ENCODE measurements around the gene PTK7. TPM values are rescaled to one million over a fixed set of nuclear protein-coding genes. Genes with fewer than 3 reads are reported as not detected.
"Not testable (repeated sequence)": the region's sequence is repeated elsewhere in the genome, so short reads cannot be mapped to it uniquely, and the experiment has no call there.

PTK7 gene
- polyA plus RNA-seq, 4 donors = 234 to 249 (median 244) TPM

GRCh38 chr6:43053545-43054205 is 22.4 kb upstream of the PTK7 start, which contains the start of gene CUL7:
Gene CUL7, minus strand, starts transcription at chr6:43053851. Its CDS starts 1,063 bp downstream, at chr6:43052788.
- DNase-seq (ENCODE audit: low read depth in 4 of 4, low spot score in 3 of 4) = peak; percentile 83 to 89 (median 86)

DNA sequence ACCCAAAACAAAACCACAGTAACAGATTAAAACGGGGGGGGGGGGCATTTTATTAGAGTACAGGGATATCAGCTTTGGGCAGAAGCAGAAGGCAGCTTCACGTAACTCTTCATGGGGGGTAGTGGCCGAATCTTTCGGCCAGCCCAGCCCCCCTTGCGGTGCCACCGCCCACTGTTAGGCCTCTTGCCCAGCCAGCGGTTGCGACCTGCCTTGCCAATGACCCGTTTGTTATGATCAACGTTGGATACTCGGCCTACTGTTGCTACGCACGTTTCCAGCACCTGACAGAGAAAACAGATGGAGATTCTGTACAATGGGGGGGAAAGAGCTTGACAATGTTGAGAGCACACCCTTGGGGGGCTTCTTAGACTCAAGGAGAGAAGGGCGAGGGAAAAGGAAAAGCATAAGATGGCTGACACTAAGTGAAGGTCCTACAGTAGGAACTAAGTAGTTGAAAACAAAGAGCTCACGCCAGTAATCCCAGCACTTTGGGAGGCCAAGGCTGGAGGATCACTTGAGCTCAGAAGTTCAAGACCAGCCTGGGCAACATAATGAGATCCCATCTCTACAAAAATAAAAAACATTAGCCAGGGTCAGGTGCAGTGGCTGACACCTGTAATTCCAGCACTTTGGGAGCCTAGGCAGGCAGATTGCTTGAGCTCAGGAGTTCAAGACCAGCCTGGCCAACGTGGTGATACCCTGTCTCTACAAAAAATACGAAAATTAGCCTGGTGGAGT is 21.7 kb upstream of the PTK7 start:
- no peak for DNase-seq (ENCODE audit: low read depth in 4 of 4, low spot score in 3 of 4)

- DNase-seq (ENCODE audit: low read depth in 4 of 4, low spot score in 3 of 4) = no peak
These were observed 20.1 kb upstream of the PTK7 start for GRCh38 chr6:43055966-43056365.

GRCh38 chr6:43058531-43058930 is 17.6 kb upstream of the PTK7 start:
- no peak for DNase-seq (ENCODE audit: low read depth in 4 of 4, low spot score in 3 of 4)

- DNase-seq (ENCODE audit: low read depth in 4 of 4, low spot score in 3 of 4) = peak; percentile 94 to 99 (median 98)
These were observed 16.7 kb upstream of the PTK7 start, which contains the start of the genes KLC4 and MRPL2 for GRCh38 chr6:43059168-43060033. Gene KLC4, plus strand, starts transcription at chr6:43059631. Its CDS starts 1,705 bp downstream, at chr6:43061336. Gene MRPL2, minus strand, starts transcription at chr6:43059434. Its CDS starts 53 bp downstream, at chr6:43059381.

DNA sequence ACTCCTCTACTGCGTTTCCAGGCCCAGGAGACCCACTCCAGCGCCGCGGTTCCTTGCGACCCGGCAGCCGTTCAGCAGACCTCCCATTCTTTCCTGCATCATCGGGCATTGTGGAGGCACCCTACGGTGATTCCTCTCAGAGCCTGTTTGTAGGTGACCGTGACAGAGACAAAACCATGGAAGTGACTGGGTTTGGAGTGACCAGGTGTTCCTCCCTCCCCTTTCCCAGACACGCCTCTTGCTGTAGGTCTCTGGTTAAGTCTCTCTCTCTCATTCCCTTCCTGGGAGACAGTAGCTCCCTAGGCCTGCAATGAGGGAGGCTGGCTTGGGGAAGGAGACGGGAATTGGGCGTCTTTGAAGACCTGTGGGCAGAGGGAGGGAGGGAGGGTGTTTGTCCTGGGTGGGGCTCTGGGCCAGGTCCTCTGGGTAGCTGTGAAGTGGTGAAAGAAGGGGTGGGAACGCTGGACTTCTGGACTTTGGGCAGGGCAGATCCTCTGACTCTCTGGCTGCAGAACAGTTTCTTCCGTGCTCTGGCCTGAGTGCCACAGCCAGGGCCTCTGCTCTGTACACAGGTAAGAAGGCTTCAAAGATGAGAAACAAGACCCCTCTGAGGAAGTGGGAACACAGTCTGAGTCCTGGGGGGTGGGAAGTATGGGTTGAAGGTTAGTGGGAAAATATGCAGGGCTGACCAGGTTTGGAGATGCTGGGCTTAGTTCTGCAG is 15.9 kb upstream of the PTK7 start:
- no peak for DNase-seq (ENCODE audit: low read depth in 4 of 4, low spot score in 3 of 4)

GRCh38 chr6:43060755-43061633 is 15.1 kb upstream of the PTK7 start:
- DNase-seq (ENCODE audit: low read depth in 4 of 4, low spot score in 3 of 4) = no peak

DNA sequence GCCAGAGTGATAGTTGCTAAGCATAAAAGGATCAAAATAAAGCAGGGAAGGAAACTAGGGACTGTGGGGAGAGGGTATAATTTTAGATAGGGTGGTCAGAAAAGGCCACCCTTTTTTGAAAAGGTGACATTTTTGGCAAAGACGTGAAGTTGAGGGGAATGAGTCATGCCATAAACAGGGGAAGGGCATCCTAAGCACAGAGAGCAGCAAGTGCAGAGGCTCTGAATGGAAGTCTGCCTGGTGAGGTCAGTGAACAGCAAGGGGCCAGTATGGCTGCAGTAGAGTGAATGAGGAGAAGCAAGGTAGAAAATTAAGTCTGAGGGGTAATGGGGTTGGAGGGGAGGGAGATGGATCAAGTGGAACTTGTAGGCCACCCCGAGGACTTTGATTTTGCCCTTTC is 14.3 kb upstream of the PTK7 start:
- no peak for DNase-seq (ENCODE audit: low read depth in 4 of 4, low spot score in 3 of 4)

- no peak for DNase-seq (ENCODE audit: low read depth in 4 of 4, low spot score in 3 of 4)
These were observed 13.3 kb upstream of the PTK7 start for GRCh38 chr6:43062818-43063217.

GRCh38 chr6:43070028-43070632 is 6.0 kb upstream of the PTK7 start:
- peak in 1 of 4 donors; percentile 41 for DNase-seq (ENCODE audit: low read depth in 4 of 4, low spot score in 3 of 4)

DNA sequence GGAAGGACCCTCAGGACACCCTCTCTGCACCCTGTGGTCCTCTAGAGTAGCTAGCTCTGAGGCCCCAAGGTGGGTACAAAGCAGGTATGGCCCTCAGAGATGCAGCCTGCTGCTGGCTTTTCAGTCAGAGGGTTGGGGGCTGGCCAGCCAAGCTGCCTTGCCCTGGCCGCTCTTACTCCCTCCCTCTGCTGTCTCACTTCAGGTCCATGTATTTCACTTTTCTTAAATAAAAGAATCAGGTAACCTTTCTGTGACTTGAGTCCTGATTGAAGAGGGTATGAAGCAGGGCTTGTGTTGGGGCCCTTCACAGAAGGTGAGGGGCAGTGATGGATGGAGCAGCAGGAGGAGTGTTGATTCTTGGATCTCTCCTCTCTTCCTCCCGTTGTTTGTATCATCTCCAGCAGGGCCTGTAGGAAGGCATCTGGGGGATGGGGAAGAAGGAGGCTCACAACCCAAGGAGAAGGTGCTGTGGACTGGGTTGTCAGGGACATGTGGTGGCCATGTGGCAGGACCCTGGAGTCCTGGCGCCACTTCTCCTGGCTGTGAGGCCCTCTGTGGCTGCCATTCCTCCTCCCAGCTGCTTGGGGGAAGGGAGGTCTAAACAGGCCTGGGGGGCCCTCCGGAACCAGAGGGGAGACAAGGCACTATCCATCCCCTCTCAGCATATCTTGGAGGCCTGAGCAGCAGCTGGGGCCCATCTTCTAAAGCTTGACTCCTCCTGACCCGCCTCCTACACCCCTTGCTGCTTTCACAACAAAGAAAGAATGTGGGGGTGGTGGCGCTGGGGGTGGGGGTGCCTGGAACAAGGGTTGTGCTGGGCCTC is 1.1 kb upstream of the PTK7 start:
- no peak for DNase-seq (ENCODE audit: low read depth in 4 of 4, low spot score in 3 of 4)

DNA sequence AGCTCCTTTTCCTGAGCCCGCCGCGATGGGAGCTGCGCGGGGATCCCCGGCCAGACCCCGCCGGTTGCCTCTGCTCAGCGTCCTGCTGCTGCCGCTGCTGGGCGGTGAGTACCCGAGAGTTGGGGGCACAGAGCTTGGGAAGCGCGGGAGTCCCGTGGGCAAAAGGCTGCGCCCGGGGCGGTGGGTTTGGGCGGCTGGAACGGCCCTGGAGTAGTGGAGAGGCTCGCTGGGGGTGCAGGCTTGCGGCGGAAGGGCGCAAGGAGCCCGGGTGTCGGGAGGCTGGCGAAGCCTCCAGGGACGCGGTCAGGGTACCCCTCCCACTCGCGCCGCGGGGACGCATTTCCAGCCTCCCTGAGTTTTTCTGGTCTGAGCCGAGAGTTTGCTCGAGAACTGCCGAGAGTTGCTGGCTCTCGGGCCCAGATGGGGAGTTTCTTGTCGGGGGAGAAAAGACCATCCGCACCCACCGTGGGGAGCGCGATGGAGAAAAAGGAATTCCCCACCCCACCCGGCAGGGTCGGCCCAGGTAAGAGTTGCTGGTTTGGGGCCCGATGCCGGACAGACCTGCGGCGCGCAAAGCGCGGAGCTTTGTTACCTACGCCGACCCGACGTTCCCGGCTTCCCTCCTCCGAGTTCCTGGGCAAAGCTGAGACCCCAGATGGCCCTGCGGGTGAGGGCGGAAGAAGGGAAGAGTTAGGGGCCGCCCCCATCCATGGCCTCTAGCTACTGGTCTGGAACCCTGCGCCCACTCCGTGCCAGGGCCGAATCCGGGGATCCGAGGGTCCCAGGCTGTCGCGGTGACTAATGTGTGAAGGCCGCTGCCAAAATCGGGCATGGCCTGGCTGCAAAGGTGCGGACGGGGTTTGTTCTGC is 584 bp downstream of the PTK7 start:
- DNase-seq (ENCODE audit: low read depth in 4 of 4, low spot score in 3 of 4) = no peak

DNA sequence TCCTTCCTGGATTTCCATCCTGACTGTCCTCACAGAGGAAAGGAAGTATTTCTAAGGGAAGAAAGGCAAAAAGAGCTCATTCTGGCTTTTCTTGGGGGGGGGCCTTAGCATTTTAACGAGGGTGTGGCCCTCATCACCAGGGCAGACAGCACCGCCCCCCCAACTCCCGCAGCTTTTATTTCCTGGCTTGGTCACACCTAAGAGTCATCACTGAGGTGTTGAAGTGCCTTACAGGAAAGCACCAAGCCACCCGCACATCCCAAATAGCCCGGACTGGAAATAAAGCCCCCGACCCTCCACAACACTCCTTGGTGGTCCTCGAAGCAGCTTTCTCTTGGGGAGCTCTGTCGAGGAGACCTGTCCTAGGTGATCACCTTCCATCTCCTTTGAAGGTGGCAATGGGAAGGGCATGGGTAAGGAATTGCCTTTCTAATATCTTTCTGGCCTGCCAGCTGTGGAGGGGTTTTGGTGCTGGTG is 1.3 kb downstream of the PTK7 start:
- no peak for DNase-seq (ENCODE audit: low read depth in 4 of 4, low spot score in 3 of 4)

- no peak for DNase-seq (ENCODE audit: low read depth in 4 of 4, low spot score in 3 of 4)
These were observed 1.9 kb downstream of the PTK7 start for GRCh38 chr6:43077981-43078511.

DNA sequence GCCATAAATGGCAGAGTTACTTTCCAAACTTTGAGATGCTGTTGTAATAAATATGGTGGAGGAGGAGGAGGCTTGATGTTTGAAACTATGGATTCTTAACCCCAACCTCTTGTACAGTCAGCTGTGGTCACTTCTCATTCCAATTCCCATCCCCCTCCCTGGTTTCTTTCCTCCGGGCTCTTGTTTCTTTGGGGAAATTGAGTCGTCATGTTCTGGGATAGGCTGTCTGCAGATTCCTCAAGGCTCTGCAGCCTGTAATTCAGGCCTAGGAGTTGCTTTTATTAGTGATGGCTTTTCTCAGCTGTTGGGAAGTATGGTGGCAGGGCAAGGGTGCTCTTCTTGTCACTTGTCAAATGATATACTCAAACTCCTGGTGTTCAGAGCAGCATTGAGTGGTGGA is 2.6 kb downstream of the PTK7 start:
- DNase-seq (ENCODE audit: low read depth in 4 of 4, low spot score in 3 of 4) = no peak

DNA sequence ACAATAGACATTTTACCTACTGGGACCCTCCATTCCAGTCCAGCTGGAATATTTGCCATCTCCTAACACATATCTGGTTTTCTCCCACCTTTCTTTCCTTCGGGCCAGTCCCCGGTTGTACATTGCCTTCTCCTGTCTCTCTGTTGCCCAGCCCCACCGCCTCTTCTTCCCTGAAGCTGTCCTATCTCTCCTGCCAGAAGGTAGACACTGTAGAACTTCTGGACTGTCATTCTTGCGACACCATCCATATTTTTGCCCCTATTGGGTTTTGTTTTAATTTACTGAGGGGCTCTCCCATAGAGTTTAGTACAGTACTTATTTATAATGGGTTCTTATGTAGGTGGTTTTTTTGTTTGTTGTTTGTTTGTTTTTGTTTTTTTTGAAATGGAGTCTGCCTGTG is 4.9 kb downstream of the PTK7 start:
- no peak for DNase-seq (ENCODE audit: low read depth in 4 of 4, low spot score in 3 of 4)

- not testable (repeated sequence) for DNase-seq (ENCODE audit: low read depth in 4 of 4, low spot score in 3 of 4)
These were observed 5.8 kb downstream of the PTK7 start for GRCh38 chr6:43081922-43082321.

Data from right renal pelvis (tissue), 4 donors.